OCI-LY1 (cell line): ENCODE data around the gene CAPN2.

Source experiments
- H2AFZ ChIP-seq: fragments of 200-600 bp; sonication (generic), shearing (Covaris generic); 2 replicates; pipeline ENCODE4 v1.6.0; 2014; ENCODE audit warnings: antibody characterized with exemption, mild to moderate bottlenecking, low read length
- H3F3A ChIP-seq: fragments of 200-600 bp; sonication (generic), shearing (Covaris generic); 2 replicates; pipeline ENCODE4 v1.6.0; 2014; ENCODE audit warnings: mild to moderate bottlenecking, antibody characterized with exemption, low read length, moderate library complexity; ENCODE audit not compliant: insufficient read depth
- H3K27ac ChIP-seq: fragments of 200-600 bp; sonication (generic); 2 replicates; pipeline ENCODE4 v1.5.1; 2014; ENCODE audit warnings: low read length, mixed run types, mild to moderate bottlenecking, low read depth; ENCODE audit not compliant: poor library complexity, severe bottlenecking
- H3K27me3 ChIP-seq: fragments of 200-600 bp; sonication (generic); 2 replicates; pipeline ENCODE4 v1.6.0; 2014; ENCODE audit warnings: antibody characterized with exemption, mild to moderate bottlenecking, low read length, moderate library complexity; ENCODE audit not compliant: insufficient read depth
- H3K36me3 ChIP-seq: fragments of 200-600 bp; sonication (generic); 2 replicates; pipeline ENCODE4 v1.6.1; 2014; ENCODE audit warnings: mild to moderate bottlenecking, antibody characterized with exemption, low read length, moderate library complexity, mixed read lengths; ENCODE audit not compliant: insufficient read depth
- H3K4me1 ChIP-seq: fragments of 200-600 bp; sonication (generic); 2 replicates; pipeline ENCODE4 v1.5.1; 2014; ENCODE audit warnings: mild to moderate bottlenecking, low read length, moderate library complexity; ENCODE audit not compliant: insufficient read depth, severe bottlenecking
- H3K4me2 ChIP-seq: fragments of 200-600 bp; sonication (generic), shearing (Covaris generic); 2 replicates; pipeline ENCODE4 v1.6.1; 2014; ENCODE audit warnings: low read length
- H3K4me3 ChIP-seq: fragments of 200-600 bp; sonication (generic); 2 replicates; pipeline ENCODE4 v1.5.1; 2014; ENCODE audit warnings: low read length, low read depth, mild to moderate bottlenecking, mixed read lengths; ENCODE audit not compliant: poor library complexity, severe bottlenecking
- H3K79me2 ChIP-seq: fragments of 200-600 bp; shearing (Covaris generic); 2 replicates; pipeline ENCODE4 v1.6.1; 2016; ENCODE audit warnings: mixed run types, low read length, mixed read lengths; ENCODE audit not compliant: insufficient read depth
- H3K9ac ChIP-seq: fragments of 200-600 bp; sonication (generic), shearing (Covaris generic); 2 replicates; pipeline ENCODE4 v1.6.1; 2014; ENCODE audit warnings: mild to moderate bottlenecking, low read length, mixed read lengths
- H3K9me2 ChIP-seq: fragments of 200-600 bp; sonication (generic), shearing (Covaris generic); 2 replicates; pipeline ENCODE4 v1.6.1; 2014; ENCODE audit warnings: low read depth, mild to moderate bottlenecking, low read length, mixed read lengths
- H3K9me3 ChIP-seq: fragments of 200-600 bp; shearing (Covaris generic); 2 replicates; pipeline ENCODE4 v1.6.1; 2014; ENCODE audit warnings: low read length, mixed read lengths
- H4K20me1 ChIP-seq: fragments of 200-600 bp; sonication (generic), shearing (Covaris generic); 2 replicates; pipeline ENCODE4 v1.6.0; 2016; ENCODE audit warnings: mild to moderate bottlenecking, low read length; ENCODE audit not compliant: insufficient read depth
- EZH2 ChIP-seq: fragments of 200-600 bp; sonication (generic), shearing (Covaris generic); IDR thresholded peaks from 2 replicates; pipeline ENCODE4 v1.8.0; 2017; ENCODE audit warnings: borderline replicate concordance, mixed run types, mild to moderate bottlenecking, antibody characterized with exemption, low read length, moderate library complexity, mixed read lengths
- TF ChIP-seq, protein P1 (sequence below): fragments of 200-600 bp; sonication (generic), shearing (Covaris generic); IDR thresholded peaks from 2 replicates; pipeline ENCODE4 v1.5.1; 2017; ENCODE audit warnings: mild to moderate bottlenecking, antibody characterized with exemption, low read length, moderate library complexity, mixed read lengths

CAPN2 gene

DNA sequence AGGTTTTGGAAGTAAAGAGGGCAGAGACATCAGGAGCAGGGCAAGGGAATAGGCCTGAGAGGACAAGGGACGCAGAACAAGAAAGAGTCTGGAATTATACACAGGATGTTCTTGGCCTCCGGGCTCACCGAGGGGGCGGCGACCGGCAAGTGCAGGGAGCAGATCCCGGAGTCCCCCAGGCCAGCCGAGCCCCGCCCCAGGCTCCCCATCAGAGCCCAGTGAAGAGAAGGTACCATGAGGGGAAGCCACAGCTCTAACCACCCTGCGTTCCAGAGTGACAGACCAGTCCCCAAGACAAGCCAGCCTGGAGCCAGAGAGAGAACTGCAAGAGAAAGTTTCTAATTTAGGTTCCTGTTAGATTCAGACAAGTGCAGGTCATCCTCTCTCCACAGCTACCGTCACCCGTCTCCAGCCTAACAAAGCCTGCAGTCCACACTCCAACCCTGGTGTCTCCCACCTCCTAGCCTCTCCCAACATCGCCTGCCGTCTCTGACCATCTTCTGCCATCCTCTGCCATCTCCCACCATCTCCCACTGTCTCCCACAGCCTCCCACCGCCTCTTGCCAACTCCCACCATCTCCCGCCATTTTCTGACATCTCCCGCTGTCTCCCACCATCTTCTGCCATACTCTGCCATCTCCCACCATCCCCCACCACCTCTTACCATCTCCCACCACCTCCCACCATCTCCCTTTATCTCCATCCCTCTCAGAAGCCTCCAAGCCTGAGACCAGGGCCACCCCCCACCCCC, 42.5 kb downstream of the CAPN2 start:
- no peaks in the 10 kb centered on the region for H3K79me2 ChIP-seq
- no peaks in the 10 kb centered on the region for H3K4me1 ChIP-seq
- H3K27ac ChIP-seq: no peak overlapping the region
- H3K9ac ChIP-seq: no peak overlapping the region
- H3K4me3 ChIP-seq: no peak overlapping the region
- H3K36me3 ChIP-seq: no peaks in the 10 kb centered on the region
- H3K9me3 ChIP-seq: no peaks in the 10 kb centered on the region
- no peak for TF ChIP-seq EZH2
- TF ChIP-seq, protein P1, sequence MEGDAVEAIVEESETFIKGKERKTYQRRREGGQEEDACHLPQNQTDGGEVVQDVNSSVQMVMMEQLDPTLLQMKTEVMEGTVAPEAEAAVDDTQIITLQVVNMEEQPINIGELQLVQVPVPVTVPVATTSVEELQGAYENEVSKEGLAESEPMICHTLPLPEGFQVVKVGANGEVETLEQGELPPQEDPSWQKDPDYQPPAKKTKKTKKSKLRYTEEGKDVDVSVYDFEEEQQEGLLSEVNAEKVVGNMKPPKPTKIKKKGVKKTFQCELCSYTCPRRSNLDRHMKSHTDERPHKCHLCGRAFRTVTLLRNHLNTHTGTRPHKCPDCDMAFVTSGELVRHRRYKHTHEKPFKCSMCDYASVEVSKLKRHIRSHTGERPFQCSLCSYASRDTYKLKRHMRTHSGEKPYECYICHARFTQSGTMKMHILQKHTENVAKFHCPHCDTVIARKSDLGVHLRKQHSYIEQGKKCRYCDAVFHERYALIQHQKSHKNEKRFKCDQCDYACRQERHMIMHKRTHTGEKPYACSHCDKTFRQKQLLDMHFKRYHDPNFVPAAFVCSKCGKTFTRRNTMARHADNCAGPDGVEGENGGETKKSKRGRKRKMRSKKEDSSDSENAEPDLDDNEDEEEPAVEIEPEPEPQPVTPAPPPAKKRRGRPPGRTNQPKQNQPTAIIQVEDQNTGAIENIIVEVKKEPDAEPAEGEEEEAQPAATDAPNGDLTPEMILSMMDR: no peak
- H3K4me2 ChIP-seq: no peak overlapping the region
- no peak overlapping the region for H2AFZ ChIP-seq
- H3K9me2 ChIP-seq: no peaks in the 10 kb centered on the region
- 0 out of 2 replicates have a peak, but pooled peaks cover 6% of the 10 kb centered on the region for H3K27me3 ChIP-seq
- H3F3A ChIP-seq: no peaks in the 10 kb centered on the region
- H4K20me1 ChIP-seq: no peaks in the 10 kb centered on the region

DNA sequence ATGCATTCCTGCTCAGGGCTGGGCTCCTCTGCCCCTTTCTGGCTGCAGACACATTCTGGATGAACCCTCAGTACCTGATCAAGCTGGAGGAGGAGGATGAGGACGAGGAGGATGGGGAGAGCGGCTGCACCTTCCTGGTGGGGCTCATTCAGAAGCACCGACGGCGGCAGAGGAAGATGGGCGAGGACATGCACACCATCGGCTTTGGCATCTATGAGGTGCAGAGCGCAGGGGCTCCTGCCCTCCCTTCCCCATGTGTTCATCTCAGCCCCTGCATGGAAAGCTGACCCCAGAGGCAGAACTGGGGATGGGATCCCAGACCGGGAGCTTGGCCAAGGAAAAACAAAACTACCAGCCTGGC, 43.1 kb downstream of the CAPN2 start:
- Histone ChIP-seq H3K9me3 (no peaks in the 10 kb centered on the region), H3F3A (no peaks in the 10 kb centered on the region), H3K9ac (no peak overlapping the region), H3K4me1 (no peaks in the 10 kb centered on the region), H3K4me2 (no peak overlapping the region), H4K20me1 (no peaks in the 10 kb centered on the region), H3K27me3 (0 out of 2 replicates have a peak, but pooled peaks cover 6% of the 10 kb centered on the region), H3K4me3 (no peak overlapping the region), H3K9me2 (no peaks in the 10 kb centered on the region), H3K27ac (no peak overlapping the region), H3K36me3 (no peaks in the 10 kb centered on the region), H3K79me2 (no peaks in the 10 kb centered on the region), H2AFZ (no peak overlapping the region)
- TF ChIP-seq, protein P1: no peak
- TF ChIP-seq EZH2: no peak

DNA sequence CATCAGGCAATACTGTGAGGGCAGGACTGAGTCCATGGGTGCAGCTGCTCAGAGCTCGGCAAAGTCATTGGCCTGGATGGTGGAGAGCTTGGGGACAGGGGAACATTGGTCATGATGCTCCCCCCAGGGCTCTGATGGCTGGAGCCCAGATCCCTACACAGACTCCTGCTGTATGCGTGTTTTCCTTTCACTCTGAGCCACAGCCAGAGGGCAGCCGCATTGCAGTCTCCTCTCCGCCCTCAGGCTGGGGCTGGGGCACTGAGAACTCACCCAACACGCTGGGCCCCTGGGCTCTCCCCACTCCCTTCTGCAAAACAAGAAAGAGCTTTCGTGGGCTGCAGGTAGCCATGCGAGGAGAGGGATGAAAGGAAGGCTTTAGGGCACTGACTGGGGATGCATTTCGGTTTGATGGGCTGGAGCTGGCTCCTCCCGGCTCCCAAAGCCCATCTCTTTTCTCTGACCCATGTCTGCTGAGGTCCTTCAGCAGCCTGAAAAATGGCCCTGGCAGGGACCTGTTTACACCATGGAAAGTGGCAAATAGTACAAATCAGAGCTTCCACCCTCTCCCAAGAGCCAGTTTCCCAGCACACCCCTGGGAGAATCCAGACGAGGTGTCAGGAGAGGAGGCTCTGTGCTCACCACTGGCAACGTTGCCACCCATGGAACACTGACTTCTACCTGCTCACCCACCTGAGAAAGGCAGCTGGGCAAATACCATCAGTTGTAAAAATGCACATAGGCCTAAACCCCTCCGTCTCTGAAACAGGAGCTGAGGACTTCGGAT, 43.8 kb downstream of the CAPN2 start:
- Histone ChIP-seq H3K4me1 (no peaks in the 10 kb centered on the region), H3K79me2 (no peaks in the 10 kb centered on the region), H3K9ac (no peak overlapping the region), H3K9me2 (no peaks in the 10 kb centered on the region), H3F3A (no peaks in the 10 kb centered on the region), H2AFZ (no peak overlapping the region), H3K4me2 (no peak overlapping the region), H3K27me3 (0 out of 2 replicates have a peak, but pooled peaks cover 6% of the 10 kb centered on the region), H3K27ac (no peak overlapping the region), H3K36me3 (no peaks in the 10 kb centered on the region), H3K9me3 (no peaks in the 10 kb centered on the region), H4K20me1 (no peaks in the 10 kb centered on the region), H3K4me3 (no peak overlapping the region)
- TF ChIP-seq EZH2: no peak
- TF ChIP-seq, protein P1: no peak
